ENCODE data around the gene CXCL9. TPM values are rescaled to one million over a fixed set of nuclear protein-coding genes. Genes with fewer than 3 reads are reported as not detected.
"Not testable (repeated sequence)": the region's sequence is repeated elsewhere in the genome, so short reads cannot be mapped to it uniquely, and the experiment has no call there.

The CXCL9 gene
- polyA plus RNA-seq, 1 donor (not counting 4 experiments of a cell fraction or from before 2014, with no cell fraction given), result 0.04 TPM

- no peaks in the 10 kb centered on the region for H4K20me1 ChIP-seq (ENCODE audit: control insufficient read depth, extremely low read depth, insufficient read depth, low read length)
- H3K4me1 ChIP-seq (ENCODE audit: control insufficient read depth, extremely low read depth, insufficient read depth, low read length), result no peaks in the 10 kb centered on the region
- no peak overlapping the region for H3K27ac ChIP-seq (ENCODE audit: control insufficient read depth, insufficient read depth, low read length)
- no peak for DNase-seq (ENCODE audit: low read depth, low spot score)
- dilution Hi-C loops (cut with MboI; ENCODE audit: extremely low pct_ligation_motif_present, low sequenced_read_pairs), result no loop called here
- no peaks in the 10 kb centered on the region for H3K9me1 ChIP-seq (ENCODE audit: control insufficient read depth, extremely low read depth, insufficient read depth, low read length)
- H3K9me3 ChIP-seq (ENCODE audit: control insufficient read depth, low read depth, low read length), result no peaks in the 10 kb centered on the region
- FAIRE-seq, result no peak
- H3K9ac ChIP-seq (ENCODE audit: control insufficient read depth, extremely low read depth, insufficient read depth, low read length), result no peak overlapping the region
- H3K36me3 ChIP-seq (ENCODE audit: control insufficient read depth in 2 of 2, extremely low read depth in 1 of 2, insufficient read depth in 2 of 2, low read length in 2 of 2), result no peaks in the 10 kb centered on the region
- no peaks in the 10 kb centered on the region for H3K79me2 ChIP-seq (ENCODE audit: control insufficient read depth, insufficient read depth, low read length)
- no peak for TF ChIP-seq CTCF (optimal IDR thresholded peaks at IDR 0.05 in 1 of 3, IDR thresholded peaks at IDR 0.05 in 1 of 3, conservative IDR thresholded peaks at IDR 0.05 in 1 of 3; ENCODE audit: extremely low read depth in 1 of 3, insufficient read depth in 2 of 3, low read length in 3 of 3)
- TF ChIP-seq EZH2 (IDR thresholded peaks at IDR 0.05; ENCODE audit: low read length), result no peak
- no peak overlapping the region for H3K4me3 ChIP-seq (ENCODE audit: control insufficient read depth in 2 of 3, extremely low read depth in 1 of 3, insufficient read depth in 2 of 3, low read depth in 1 of 3, low read length in 3 of 3)
- no peak overlapping the region for H3K4me2 ChIP-seq (ENCODE audit: control insufficient read depth, extremely low read depth, insufficient read depth, low read depth, low read length)
- no peaks in the 10 kb centered on the region for H3K27me3 ChIP-seq (ENCODE audit: control insufficient read depth, extremely low read depth, insufficient read depth, low read length)
- no peak overlapping the region for H2AFZ ChIP-seq (ENCODE audit: control insufficient read depth, low read length)
Observed at GRCh38 chr4:76001700-76002099, 5.6 kb downstream of the CXCL9 start.

GRCh38 chr4:76000279-76000678 lies 7.0 kb downstream of the CXCL9 start:
- H3K9me1 ChIP-seq (ENCODE audit: control insufficient read depth, extremely low read depth, insufficient read depth, low read length), result no peaks in the 10 kb centered on the region
- no peak overlapping the region for H3K9ac ChIP-seq (ENCODE audit: control insufficient read depth, extremely low read depth, insufficient read depth, low read length)
- H3K27ac ChIP-seq (ENCODE audit: control insufficient read depth, insufficient read depth, low read length), result no peak overlapping the region
- no peak overlapping the region for H2AFZ ChIP-seq (ENCODE audit: control insufficient read depth, low read length)
- DNase-seq (ENCODE audit: low read depth, low spot score) (no peak), FAIRE-seq (no peak)
- dilution Hi-C loops (cut with MboI; ENCODE audit: extremely low pct_ligation_motif_present, low sequenced_read_pairs), result no loop called here
- TF ChIP-seq EZH2 (IDR thresholded peaks at IDR 0.05; ENCODE audit: low read length), result no peak
- TF ChIP-seq CTCF (optimal IDR thresholded peaks at IDR 0.05 in 1 of 3, IDR thresholded peaks at IDR 0.05 in 1 of 3, conservative IDR thresholded peaks at IDR 0.05 in 1 of 3; ENCODE audit: extremely low read depth in 1 of 3, insufficient read depth in 2 of 3, low read length in 3 of 3), result no peak
- no peaks in the 10 kb centered on the region for H4K20me1 ChIP-seq (ENCODE audit: control insufficient read depth, extremely low read depth, insufficient read depth, low read length)
- no peak overlapping the region for H3K4me2 ChIP-seq (ENCODE audit: control insufficient read depth, extremely low read depth, insufficient read depth, low read depth, low read length)
- no peak overlapping the region for H3K4me3 ChIP-seq (ENCODE audit: control insufficient read depth in 2 of 3, extremely low read depth in 1 of 3, insufficient read depth in 2 of 3, low read depth in 1 of 3, low read length in 3 of 3)
- H3K4me1 ChIP-seq (ENCODE audit: control insufficient read depth, extremely low read depth, insufficient read depth, low read length), result no peaks in the 10 kb centered on the region
- H3K9me3 ChIP-seq (ENCODE audit: control insufficient read depth, low read depth, low read length), result no peaks in the 10 kb centered on the region
- no peaks in the 10 kb centered on the region for H3K27me3 ChIP-seq (ENCODE audit: control insufficient read depth, extremely low read depth, insufficient read depth, low read length)
- no peaks in the 10 kb centered on the region for H3K36me3 ChIP-seq (ENCODE audit: control insufficient read depth in 2 of 2, extremely low read depth in 1 of 2, insufficient read depth in 2 of 2, low read length in 2 of 2)
- H3K79me2 ChIP-seq (ENCODE audit: control insufficient read depth, insufficient read depth, low read length), result no peaks in the 10 kb centered on the region

GRCh38 chr4:75998525-75999147 lies 8.7 kb downstream of the CXCL9 start:
- H3K27ac ChIP-seq (ENCODE audit: control insufficient read depth, insufficient read depth, low read length); H2AFZ ChIP-seq (ENCODE audit: control insufficient read depth, low read length); DNase-seq (ENCODE audit: low read depth, low spot score); H3K9ac ChIP-seq (ENCODE audit: control insufficient read depth, extremely low read depth, insufficient read depth, low read length); FAIRE-seq; H3K4me2 ChIP-seq (ENCODE audit: control insufficient read depth, extremely low read depth, insufficient read depth, low read depth, low read length); H3K9me1 ChIP-seq (ENCODE audit: control insufficient read depth, extremely low read depth, insufficient read depth, low read length); H3K4me3 ChIP-seq (ENCODE audit: control insufficient read depth in 2 of 3, extremely low read depth in 1 of 3, insufficient read depth in 2 of 3, low read depth in 1 of 3, low read length in 3 of 3); H3K79me2 ChIP-seq (ENCODE audit: control insufficient read depth, insufficient read depth, low read length); H3K36me3 ChIP-seq (ENCODE audit: control insufficient read depth in 2 of 2, extremely low read depth in 1 of 2, insufficient read depth in 2 of 2, low read length in 2 of 2); H4K20me1 ChIP-seq (ENCODE audit: control insufficient read depth, extremely low read depth, insufficient read depth, low read length); H3K4me1 ChIP-seq (ENCODE audit: control insufficient read depth, extremely low read depth, insufficient read depth, low read length); H3K27me3 ChIP-seq (ENCODE audit: control insufficient read depth, extremely low read depth, insufficient read depth, low read length); H3K9me3 ChIP-seq (ENCODE audit: control insufficient read depth, low read depth, low read length); dilution Hi-C loops (cut with MboI; ENCODE audit: extremely low pct_ligation_motif_present, low sequenced_read_pairs): not testable (repeated sequence)
